GM13976 (cell line): ENCODE measurements around the gene STK10.

Experiments used
- DNase-seq: peaks from one replicate; pipeline ENCODE4 v3.0.0; 2012; ENCODE audit warnings: low spot score
- in situ Hi-C: fragments of 300-500 bp; cut with MboI; formaldehyde crosslinking; loops from one replicate; pipeline ENCODE4 v1.12.0; 2022; ENCODE audit warnings: low sequenced_read_pairs, mixed read lengths, inconsistent platforms; ENCODE audit not compliant: unreplicated experiment
- TF ChIP-seq, protein P1 (sequence below): IDR thresholded peaks from 2 replicates; pipeline ENCODE4 v1.5.1; 2012; ENCODE audit warnings: borderline replicate concordance, mild to moderate bottlenecking; ENCODE audit not compliant: insufficient read depth; ENCODE audit errors: extremely low read depth, missing control alignments, control extremely low read depth

The STK10 gene

DNA sequence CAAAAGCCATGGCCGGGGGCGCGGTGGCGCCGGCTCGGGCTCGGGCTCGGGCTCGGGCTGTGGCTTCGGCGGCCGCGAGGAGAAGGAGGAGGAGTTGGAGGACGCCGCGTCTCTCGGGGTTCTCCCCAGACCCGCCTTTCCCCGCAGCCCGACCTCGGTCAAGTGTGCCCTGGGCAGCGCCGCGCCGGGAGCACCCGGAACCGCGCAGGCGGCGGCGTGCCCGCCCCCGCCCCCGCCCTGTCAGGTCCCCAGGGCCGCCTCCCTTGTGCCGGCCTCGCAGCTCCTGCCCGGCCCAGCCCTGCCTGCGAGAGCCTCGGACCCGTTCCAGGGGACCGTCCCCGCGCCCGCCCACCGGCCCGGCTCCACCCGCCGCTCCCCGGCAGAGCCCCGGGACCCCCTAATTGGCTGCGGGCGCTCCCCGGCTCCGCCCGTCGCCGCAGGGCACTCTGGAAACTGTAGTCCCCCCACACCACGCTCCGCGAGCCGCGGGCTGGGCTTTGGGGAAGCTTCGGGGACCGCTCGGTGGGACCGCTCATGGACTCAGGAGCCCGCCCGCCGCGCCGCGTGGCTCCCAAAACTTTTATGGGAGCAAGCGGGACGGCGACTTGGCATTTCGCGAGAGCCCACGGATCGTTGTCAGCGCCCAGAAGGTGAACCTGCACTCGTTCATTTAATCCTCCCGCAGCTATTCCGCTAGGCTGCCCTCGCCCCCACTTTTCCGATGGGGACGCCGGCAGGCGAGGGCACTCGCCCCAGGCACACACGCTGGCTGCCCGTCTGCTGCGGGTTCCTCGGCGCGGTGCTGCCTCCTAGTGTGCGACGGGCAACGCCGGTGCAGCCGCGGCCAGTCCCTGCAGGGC is at the start of gene STK10:
Gene STK10 (minus strand): TSS at position 192 of the 860 bp plus-strand sequence. CDS start 182 bp downstream, at position 10.
- in situ Hi-C loops, result no loop called here
- DNase-seq, result peak; percentile 96

DNA sequence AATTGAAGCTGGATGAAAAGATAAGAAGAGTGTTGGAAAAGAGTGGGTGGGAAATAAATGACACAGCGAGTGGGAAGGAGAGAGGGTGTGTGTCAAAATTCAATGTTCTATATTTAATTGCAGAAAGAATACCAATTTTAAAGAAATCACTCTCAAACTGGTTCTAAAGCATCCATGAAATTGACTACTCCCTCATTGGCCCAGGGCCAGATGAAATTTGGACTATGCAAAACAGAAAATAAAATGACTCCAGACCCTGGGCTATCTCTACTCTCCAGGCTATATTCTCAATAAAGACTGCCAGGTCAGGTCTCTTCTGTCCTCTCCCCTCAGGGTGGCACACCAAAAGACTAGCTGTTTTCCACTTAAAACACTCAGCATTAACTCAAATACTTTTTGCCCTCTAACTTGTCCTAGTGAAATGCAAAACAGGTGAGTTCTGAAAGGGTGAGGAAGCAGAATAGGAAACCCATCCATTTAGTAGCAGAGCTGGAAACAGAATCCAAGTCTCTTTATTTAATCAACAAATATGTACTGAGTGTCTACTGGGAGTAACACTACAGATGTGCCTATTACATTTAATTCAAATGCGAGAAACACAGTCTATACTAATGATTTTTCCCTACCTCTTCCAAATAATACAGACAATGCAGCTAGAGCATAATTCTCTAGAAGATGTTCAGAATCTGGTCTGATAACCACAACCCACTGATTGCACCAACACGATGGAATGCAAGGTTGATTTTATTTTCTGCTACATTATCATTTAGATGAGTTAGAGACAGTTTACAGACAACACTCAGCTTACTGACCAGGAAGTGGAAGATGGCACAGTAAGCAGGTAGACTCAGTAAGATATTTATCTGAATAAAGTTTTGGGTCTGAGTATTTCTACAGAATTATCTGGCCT is 48.1 kb upstream of the STK10 start:
- in situ Hi-C loops, result no loop called here
- TF ChIP-seq, protein P1, sequence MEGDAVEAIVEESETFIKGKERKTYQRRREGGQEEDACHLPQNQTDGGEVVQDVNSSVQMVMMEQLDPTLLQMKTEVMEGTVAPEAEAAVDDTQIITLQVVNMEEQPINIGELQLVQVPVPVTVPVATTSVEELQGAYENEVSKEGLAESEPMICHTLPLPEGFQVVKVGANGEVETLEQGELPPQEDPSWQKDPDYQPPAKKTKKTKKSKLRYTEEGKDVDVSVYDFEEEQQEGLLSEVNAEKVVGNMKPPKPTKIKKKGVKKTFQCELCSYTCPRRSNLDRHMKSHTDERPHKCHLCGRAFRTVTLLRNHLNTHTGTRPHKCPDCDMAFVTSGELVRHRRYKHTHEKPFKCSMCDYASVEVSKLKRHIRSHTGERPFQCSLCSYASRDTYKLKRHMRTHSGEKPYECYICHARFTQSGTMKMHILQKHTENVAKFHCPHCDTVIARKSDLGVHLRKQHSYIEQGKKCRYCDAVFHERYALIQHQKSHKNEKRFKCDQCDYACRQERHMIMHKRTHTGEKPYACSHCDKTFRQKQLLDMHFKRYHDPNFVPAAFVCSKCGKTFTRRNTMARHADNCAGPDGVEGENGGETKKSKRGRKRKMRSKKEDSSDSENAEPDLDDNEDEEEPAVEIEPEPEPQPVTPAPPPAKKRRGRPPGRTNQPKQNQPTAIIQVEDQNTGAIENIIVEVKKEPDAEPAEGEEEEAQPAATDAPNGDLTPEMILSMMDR, result no peak
- DNase-seq, result no peak

More for the DNA sequence above, at the start of gene STK10:
- TF ChIP-seq, protein P1, result peak; percentile 99

DNA sequence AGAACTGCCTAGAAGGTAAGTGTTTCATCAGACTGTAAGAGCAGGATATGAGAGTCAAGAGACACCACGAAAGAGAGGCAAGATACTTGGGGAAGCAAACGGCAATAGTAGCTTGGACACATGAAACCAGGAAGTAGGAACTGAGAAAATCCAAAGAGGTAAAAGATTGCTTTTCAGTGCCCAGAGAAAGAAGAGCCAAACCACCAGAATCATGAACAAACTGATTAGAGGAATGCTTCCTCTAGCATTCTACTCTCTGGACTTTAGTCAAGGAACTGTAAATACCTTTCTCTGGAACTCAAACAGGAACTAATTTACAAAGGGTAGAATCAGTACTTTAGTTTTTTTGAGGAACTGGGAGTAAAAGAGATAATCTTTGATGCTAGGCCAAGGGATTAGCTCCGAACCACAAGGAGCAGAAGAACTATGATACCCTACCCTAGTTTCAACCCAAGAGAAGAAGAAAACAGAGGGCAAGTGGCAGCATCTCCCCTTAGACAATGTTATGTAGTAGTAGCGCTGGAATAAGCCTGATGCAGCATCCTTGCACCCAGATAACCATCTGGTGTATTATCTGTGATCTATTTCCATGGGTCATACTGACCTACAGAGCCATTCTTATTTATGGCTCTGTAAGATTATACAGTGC is 47.2 kb upstream of the STK10 start:
- TF ChIP-seq, protein P1, result no peak
- no peak for DNase-seq
- in situ Hi-C loops, result no loop called here

DNA sequence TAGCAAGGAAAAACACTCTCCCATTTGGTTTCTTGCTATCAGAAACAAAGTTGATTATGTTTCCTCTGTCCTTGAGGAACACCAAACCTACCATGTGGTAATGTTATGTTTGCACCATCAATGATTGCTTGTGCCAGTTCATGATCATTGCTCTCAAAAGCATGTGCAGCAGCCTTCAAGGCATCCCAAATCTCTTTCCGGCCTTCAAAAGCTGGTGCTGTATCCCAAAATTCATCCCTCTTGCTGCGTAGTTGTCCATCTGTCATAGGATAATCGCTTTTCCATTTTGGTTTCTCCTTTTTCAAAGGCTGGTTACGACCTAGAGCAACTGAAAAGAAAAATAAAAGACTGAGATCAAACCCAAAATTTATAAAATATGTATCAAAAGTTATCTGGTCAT is 46.0 kb upstream of the STK10 start:
- TF ChIP-seq, protein P1, result no peak
- in situ Hi-C loops, result no loop called here
- DNase-seq, result no peak

DNA sequence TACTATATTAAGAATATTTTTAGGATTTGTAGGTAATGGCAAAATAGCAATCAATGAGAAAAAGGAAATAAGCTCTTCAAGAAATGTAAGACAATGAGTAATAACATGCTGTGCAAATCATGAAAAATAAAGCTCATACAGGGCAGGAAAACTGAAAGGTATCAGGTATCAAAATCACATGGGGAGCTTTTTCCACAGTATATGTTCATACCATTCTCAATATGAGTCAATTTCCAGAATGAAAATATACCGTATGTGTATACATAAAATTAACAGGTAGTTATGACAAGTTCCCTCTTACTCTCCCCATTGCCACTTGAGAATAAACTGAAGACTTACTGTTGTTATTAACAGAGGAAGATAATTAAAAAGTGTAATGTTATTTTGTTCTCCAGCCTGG is 41.9 kb upstream of the STK10 start:
- TF ChIP-seq, protein P1, result no peak
- in situ Hi-C loops, result no loop called here
- peak; percentile 23 for DNase-seq

DNA sequence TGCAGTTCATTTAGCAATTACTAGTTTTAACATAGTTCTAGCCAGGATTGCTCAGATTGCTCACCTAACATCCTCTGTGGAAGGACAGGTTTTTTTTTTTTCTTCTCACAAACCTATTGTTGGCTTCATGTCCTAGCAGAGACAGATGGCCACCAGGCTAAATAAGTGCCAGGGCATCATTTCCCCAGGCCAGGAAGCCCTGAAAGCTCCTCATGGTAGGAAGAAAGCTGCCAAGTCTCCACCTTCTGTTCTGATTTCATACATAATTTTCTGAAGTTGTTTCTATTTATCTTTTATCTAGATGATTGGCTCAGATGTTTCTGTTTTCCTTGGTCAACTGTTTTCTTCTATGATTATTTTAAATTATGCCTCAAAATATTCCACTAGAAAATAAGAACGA is 37.0 kb upstream of the STK10 start:
- in situ Hi-C loops, result no loop called here
- DNase-seq, result no peak
- TF ChIP-seq, protein P1, result no peak
